H9 (cell line): ENCODE measurements around the gene ZNF341. TPM values are rescaled to one million over a fixed set of nuclear protein-coding genes. Genes with fewer than 3 reads are reported as not detected.

Experiments
- DNase-seq: peaks from one replicate; pipeline ENCODE4 v3.0.0-alpha.2; 2017
- H2AFZ ChIP-seq: one replicate; pipeline ENCODE4 v1.6.1; 2013; ENCODE audit warnings: mild to moderate bottlenecking, low read length, control low read depth, moderate library complexity
- H2AK5ac ChIP-seq: 2 replicates; pipeline ENCODE4 v1.6.1; 2013; ENCODE audit warnings: low read length, control low read depth, mixed read lengths; ENCODE audit not compliant: insufficient read length
- H2BK120ac ChIP-seq: one replicate; pipeline ENCODE4 v1.6.1; 2013; ENCODE audit warnings: low read depth, mild to moderate bottlenecking, low read length, control low read depth, inconsistent platforms; ENCODE audit not compliant: poor library complexity, severe bottlenecking
- H2BK12ac ChIP-seq: 2 replicates; pipeline ENCODE4 v1.6.1; 2013; ENCODE audit warnings: low read length, control low read depth, mixed read lengths, low read depth; ENCODE audit not compliant: insufficient read length
- H2BK15ac ChIP-seq: 2 replicates; pipeline ENCODE4 v1.6.1; 2013; ENCODE audit warnings: low read depth, low read length, control low read depth
- H2BK20ac ChIP-seq: one replicate; pipeline ENCODE4 v1.6.1; 2013; ENCODE audit warnings: low read depth, mild to moderate bottlenecking, low read length, control low read depth, inconsistent platforms; ENCODE audit not compliant: poor library complexity, severe bottlenecking
- H2BK5ac ChIP-seq: 2 replicates; pipeline ENCODE4 v1.6.1; 2013; ENCODE audit warnings: low read length, control low read depth, mixed read lengths; ENCODE audit not compliant: insufficient read length
- H3K14ac ChIP-seq: 2 replicates; pipeline ENCODE4 v1.6.1; 2013; ENCODE audit warnings: low read length, control low read depth; ENCODE audit not compliant: insufficient read depth
- H3K18ac ChIP-seq: 2 replicates; pipeline ENCODE4 v1.6.1; 2013; ENCODE audit warnings: low read depth, mild to moderate bottlenecking, mixed read lengths, low read length, control low read depth; ENCODE audit not compliant: insufficient read length
- H3K23ac ChIP-seq: 2 replicates; pipeline ENCODE4 v1.6.1; 2013; ENCODE audit warnings: low read length, control low read depth, mixed read lengths, low read depth; ENCODE audit not compliant: insufficient read length
- H3K23me2 ChIP-seq: 2 replicates; pipeline ENCODE4 v1.6.1; 2013; ENCODE audit warnings: low read depth, mild to moderate bottlenecking, mixed read lengths, low read length, control low read depth; ENCODE audit not compliant: insufficient read length, poor library complexity, severe bottlenecking
- H3K27ac ChIP-seq: 2 replicates; pipeline ENCODE4 v1.5.1; 2013; ENCODE audit warnings: low read length, control low read depth, mixed read lengths, low read depth; ENCODE audit not compliant: insufficient read length
- H3K27me3 ChIP-seq: 2 replicates; pipeline ENCODE4 v1.6.1; 2013; ENCODE audit warnings: low read length, control low read depth, inconsistent platforms; ENCODE audit not compliant: insufficient read depth
- H3K4ac ChIP-seq: 2 replicates; pipeline ENCODE4 v1.6.1; 2013; ENCODE audit warnings: low read depth, mild to moderate bottlenecking, control low read depth, inconsistent platforms, low read length, moderate library complexity
- H3K4me1 ChIP-seq: 2 replicates; pipeline ENCODE4 v1.6.1; 2013; ENCODE audit warnings: low read length, control low read depth, inconsistent platforms; ENCODE audit not compliant: insufficient read depth
- H3K4me2 ChIP-seq: 2 replicates; pipeline ENCODE4 v1.6.1; 2013; ENCODE audit warnings: low read length, control low read depth, mixed read lengths; ENCODE audit not compliant: insufficient read length, insufficient read depth
- H3K56ac ChIP-seq: 2 replicates; pipeline ENCODE4 v1.6.1; 2013; ENCODE audit warnings: low read depth, mild to moderate bottlenecking, mixed read lengths, low read length, control low read depth; ENCODE audit not compliant: insufficient read length
- H3K79me1 ChIP-seq: 2 replicates; pipeline ENCODE4 v1.6.1; 2013; ENCODE audit warnings: low read depth, mild to moderate bottlenecking, moderate library complexity, low read length, control low read depth, inconsistent platforms; ENCODE audit not compliant: insufficient read depth, poor library complexity, severe bottlenecking
- H3K79me2 ChIP-seq: 2 replicates; pipeline ENCODE4 v1.6.1; 2013; ENCODE audit warnings: low read length, control low read depth, inconsistent platforms; ENCODE audit not compliant: insufficient read depth
- H3K9ac ChIP-seq: 2 replicates; pipeline ENCODE4 v1.6.1; 2013; ENCODE audit warnings: low read length, control low read depth, mixed read lengths; ENCODE audit not compliant: insufficient read length; ENCODE audit errors: extremely low read depth
- H3K9me3 ChIP-seq: one replicate; pipeline ENCODE4 v1.6.1; 2013; ENCODE audit warnings: low read depth, low read length, inconsistent platforms; ENCODE audit not compliant: control insufficient read depth
- H3T11ph ChIP-seq: one replicate; pipeline ENCODE4 v1.6.1; 2013; ENCODE audit warnings: mild to moderate bottlenecking, low read length, control low read depth, inconsistent platforms
- H4K20me1 ChIP-seq: one replicate; pipeline ENCODE4 v1.6.1; 2013; ENCODE audit not compliant: control insufficient read depth, insufficient read length, insufficient read depth
- H4K5ac ChIP-seq: 2 replicates; pipeline ENCODE4 v1.6.1; 2013; ENCODE audit warnings: low read depth, mild to moderate bottlenecking, mixed read lengths, low read length, control low read depth; ENCODE audit not compliant: insufficient read length
- H4K8ac ChIP-seq: replicated peaks from 2 replicates; pipeline ENCODE4 v1.6.1; 2013; ENCODE audit warnings: low read length, control low read depth, mixed read lengths, low read depth; ENCODE audit not compliant: insufficient read length
- H4K91ac ChIP-seq: 2 replicates; pipeline ENCODE4 v1.6.1; 2013; ENCODE audit warnings: low read depth, mild to moderate bottlenecking, moderate library complexity, mixed read lengths, low read length, control low read depth; ENCODE audit not compliant: insufficient read length
- H3K27ac Mint-ChIP-seq, 3 experiments: 2 replicates in 2 of 3; 3 replicates in 1 of 3; pipeline ENCODE4 v1.8.0; 2020 to 2021; ENCODE audit warnings: mixed read lengths in 3 of 3, mild to moderate bottlenecking in 1 of 3, moderate library complexity in 1 of 3
- H3K27me3 Mint-ChIP-seq: 2 replicates; pipeline ENCODE4 v1.8.0; 2021; ENCODE audit warnings: low read depth, mild to moderate bottlenecking, moderate library complexity, mixed read lengths
- H3K36me3 Mint-ChIP-seq, 3 experiments: 2 replicates in 2 of 3; 3 replicates in 1 of 3; pipeline ENCODE4 v1.8.0; 2020 to 2021; ENCODE audit warnings: low read depth in 3 of 3, mixed read lengths in 3 of 3; ENCODE audit not compliant: insufficient read depth in 1 of 3
- H3K4me1 Mint-ChIP-seq, 2 experiments: 2 replicates each; pipeline ENCODE4 v1.8.0; 2020; ENCODE audit warnings: mixed read lengths in 2 of 2
- H3K4me3 Mint-ChIP-seq, 2 experiments: 2 replicates in 1 of 2; 3 replicates in 1 of 2; pipeline ENCODE4 v1.8.0; 2020 to 2021; ENCODE audit warnings: mild to moderate bottlenecking in 2 of 2, mixed read lengths in 2 of 2, moderate library complexity in 1 of 2
- H3K9me3 Mint-ChIP-seq, 2 experiments: 2 replicates in 1 of 2; 3 replicates in 1 of 2; pipeline ENCODE4 v1.8.0; 2020; ENCODE audit warnings: mild to moderate bottlenecking in 2 of 2, mixed read lengths in 2 of 2, moderate library complexity in 1 of 2
- CTCF ChIP-seq: fragments of 200-600 bp; sonication (generic); conservative IDR thresholded peaks from 3 replicates; pipeline ENCODE4 v1.8.0; 2021; ENCODE audit warnings: antibody characterized with exemption, mild to moderate bottlenecking
- WGBS: extraction: QIAGEN DNeasy Blood & Tissue Kit; methylation state at CpG from one replicate; pipeline ENCODE4 v1.1.7; 2013; ENCODE audit warnings: missing lambda C conversion rate, low lambda C conversion rate, mixed read lengths; ENCODE audit not compliant: insufficient read length; ENCODE audit errors: extremely low coverage; 5-methylcytosine and 5-hydroxymethylcytosine counted together
- total RNA-seq: library from RNA; stranded (reverse); gene quantifications from 2 replicates; pipeline ENCODE4 v1.2.1, GENCODE V29; 2021

The ZNF341 gene
- total RNA-seq, 1 experiment from 2014 or later, result 5.2 TPM

- Histone ChIP-seq H2BK12ac (no peak overlapping the region), H3K23me2 (peaks cover 8% of the 10 kb centered on the region), H3K9ac (no peak overlapping the region), H3K56ac (no peak overlapping the region), H2BK120ac (no peak overlapping the region), H2BK15ac (no peak overlapping the region), H3K27me3 (no peaks in the 10 kb centered on the region), H3K23ac (no peak overlapping the region), H3K9me3 (no peaks in the 10 kb centered on the region), H4K20me1 (no peaks in the 10 kb centered on the region), H2AFZ (no peak overlapping the region), H2AK5ac (no peak overlapping the region), H3K4me2 (no peak overlapping the region), H4K91ac (no peak overlapping the region), H2BK5ac (no peak overlapping the region), H3K79me2 (no peaks in the 10 kb centered on the region), H3K18ac (no peak overlapping the region), H3K4me1 (no peaks in the 10 kb centered on the region), H4K8ac (no peak overlapping the region), H3K14ac (no peak overlapping the region), H3T11ph (no peak overlapping the region), H3K79me1 (no peaks in the 10 kb centered on the region), H3K4ac (no peak overlapping the region), H3K27ac (no peak overlapping the region), H4K5ac (no peak overlapping the region), H2BK20ac (no peak overlapping the region)
- Mint-ChIP-seq H3K9me3 (no peaks in the 10 kb centered on the region), H3K36me3 (no peaks in the 10 kb centered on the region), H3K4me3 (no peak overlapping the region), H3K27ac (peak overlapping the region in 1 of 3 experiments; percentile 9; a peak in 1 of 7 replicates), H3K27me3 (peaks cover 6% of the 10 kb centered on the region), H3K4me1 (peaks cover 10% of the 10 kb centered on the region in 2 experiments)
- WGBS, result no CpG with 5 or more reads among the region's 2 CpGs
- no peak for DNase-seq
- TF ChIP-seq CTCF, result no peak
Observed at GRCh38 chr20:33728463-33728862, 3.3 kb upstream of the ZNF341 start.
